ENCODE results near the gene WBP1L.
A peak's percentile ranks its signal among the peaks of the same experiment; 100 is the strongest.
"Not testable (repeated sequence)": the region's sequence is repeated elsewhere in the genome, so short reads cannot be mapped to it uniquely, and the experiment has no call there.

The WBP1L gene

DNA sequence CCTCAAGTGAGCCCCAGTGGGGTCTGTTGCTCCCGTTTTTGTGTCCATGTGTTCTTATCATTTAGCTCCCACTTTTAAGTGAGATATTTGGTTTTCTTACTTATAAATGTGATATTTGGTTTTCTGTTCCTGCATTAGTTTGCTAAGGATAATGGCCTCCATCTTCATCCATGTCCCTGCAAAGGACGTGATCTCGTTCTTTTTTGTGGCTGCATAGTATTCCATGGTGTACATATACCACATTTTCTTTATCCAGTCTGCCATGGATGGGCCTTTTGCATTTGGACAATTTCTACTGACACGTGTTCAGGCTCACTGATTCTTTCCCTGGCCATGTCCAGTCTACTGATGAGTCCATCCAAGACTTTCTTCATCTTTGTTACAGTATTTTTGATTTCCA lies 19.8 kb upstream of the WBP1L start:
- Histone ChIP-seq H3K4me1 (ENCODE audit: control insufficient read depth, insufficient read depth, low read length) (peaks cover 10% of the 10 kb centered on the region), H3K9me3 (ENCODE audit: control insufficient read depth, low read length) (no peaks in the 10 kb centered on the region), H3K36me3 (ENCODE audit: control insufficient read depth, insufficient read depth, low read length, severe bottlenecking) (no peaks in the 10 kb centered on the region)

DNA sequence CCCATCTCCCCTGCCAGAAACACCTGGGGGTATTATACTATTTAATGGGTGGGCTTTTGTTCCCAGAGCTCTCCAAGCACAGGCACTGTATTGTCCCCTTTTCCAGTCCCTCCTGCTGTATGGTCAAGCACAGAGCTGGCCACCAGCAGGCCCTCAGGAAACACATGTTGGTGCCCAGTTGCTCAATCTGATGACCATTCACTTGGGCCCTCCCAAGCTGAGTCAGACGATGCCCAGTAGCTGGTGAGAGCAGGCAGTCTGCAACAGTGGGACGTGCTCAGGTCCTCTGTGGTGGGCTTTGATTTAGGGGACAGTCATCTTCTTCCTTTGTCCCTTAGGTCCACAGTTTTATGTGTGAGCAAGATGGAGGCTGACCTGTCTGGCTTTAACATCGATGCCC lies 17.5 kb upstream of the WBP1L start:
- no peaks in the 10 kb centered on the region for H3K27me3 ChIP-seq (replicated peaks; ENCODE audit: control insufficient read depth, insufficient read depth, low read length)
- peaks cover 5% of the 10 kb centered on the region for H3K4me1 ChIP-seq (ENCODE audit: control insufficient read depth, insufficient read depth, low read length)
- peak; percentile 46 for DNase-seq (ENCODE audit: low read depth)
- H3K4me3 ChIP-seq (ENCODE audit: low read length), result no peak overlapping the region
- H3K9me3 ChIP-seq (ENCODE audit: control insufficient read depth, low read length), result no peaks in the 10 kb centered on the region
- no peaks in the 10 kb centered on the region for H3K36me3 ChIP-seq (ENCODE audit: control insufficient read depth, insufficient read depth, low read length, severe bottlenecking)
- H3K9ac ChIP-seq (ENCODE audit: low read length), result no peak overlapping the region

More for the DNA sequence above, 19.8 kb upstream of the WBP1L start:
- H3K4me3 ChIP-seq (ENCODE audit: low read length), result no peak overlapping the region
- no peak overlapping the region for H3K9ac ChIP-seq (ENCODE audit: low read length)
- H3K27me3 ChIP-seq (replicated peaks; ENCODE audit: control insufficient read depth, insufficient read depth, low read length), result no peaks in the 10 kb centered on the region
- DNase-seq (ENCODE audit: low read depth), result no peak

DNA sequence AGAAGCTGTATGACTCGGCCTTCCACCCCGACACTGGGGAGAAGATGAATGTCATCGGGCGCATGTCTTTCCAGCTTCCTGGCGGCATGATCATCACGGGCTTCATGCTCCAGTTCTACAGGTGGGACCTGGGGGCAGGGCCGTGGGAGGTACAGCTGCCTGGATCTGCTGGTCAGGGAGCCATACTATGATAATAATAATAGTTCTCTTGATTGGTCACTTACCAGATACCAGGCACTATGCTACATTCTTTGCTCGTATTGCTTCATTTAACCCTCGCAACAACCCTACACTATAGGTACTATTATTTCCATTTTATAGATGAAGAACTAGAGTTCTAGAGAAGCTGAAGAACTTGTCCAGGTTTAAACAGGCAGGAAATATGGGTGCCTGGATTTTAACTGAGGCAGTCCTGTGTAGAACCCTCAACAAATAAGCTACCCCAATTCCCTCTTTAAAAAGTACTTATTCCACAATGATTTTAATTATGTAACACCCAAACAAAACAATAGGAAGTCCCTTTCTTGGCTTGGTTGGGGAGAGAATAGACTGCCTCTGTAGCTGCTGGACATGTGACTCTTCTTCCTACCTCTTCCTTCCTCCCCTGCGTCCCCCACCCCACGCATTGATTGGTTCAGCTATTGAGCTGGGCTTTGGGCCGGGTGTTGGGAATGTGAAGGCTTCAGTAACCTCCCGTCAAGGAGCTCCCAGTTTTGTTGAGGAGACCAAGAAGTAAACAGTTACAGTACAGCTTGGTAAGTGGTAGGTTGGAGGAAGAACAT lies 16.5 kb upstream of the WBP1L start:
- Histone ChIP-seq H3K4me1 (ENCODE audit: control insufficient read depth, insufficient read depth, low read length) (peaks cover 5% of the 10 kb centered on the region), H3K9ac (ENCODE audit: low read length) (no peak overlapping the region), H3K4me3 (ENCODE audit: low read length) (no peak overlapping the region), H3K27me3 (replicated peaks; ENCODE audit: control insufficient read depth, insufficient read depth, low read length) (no peaks in the 10 kb centered on the region), H3K36me3 (ENCODE audit: control insufficient read depth, insufficient read depth, low read length, severe bottlenecking) (no peaks in the 10 kb centered on the region), H3K9me3 (ENCODE audit: control insufficient read depth, low read length) (no peaks in the 10 kb centered on the region)
- DNase-seq (ENCODE audit: low read depth), result no peak

DNA sequence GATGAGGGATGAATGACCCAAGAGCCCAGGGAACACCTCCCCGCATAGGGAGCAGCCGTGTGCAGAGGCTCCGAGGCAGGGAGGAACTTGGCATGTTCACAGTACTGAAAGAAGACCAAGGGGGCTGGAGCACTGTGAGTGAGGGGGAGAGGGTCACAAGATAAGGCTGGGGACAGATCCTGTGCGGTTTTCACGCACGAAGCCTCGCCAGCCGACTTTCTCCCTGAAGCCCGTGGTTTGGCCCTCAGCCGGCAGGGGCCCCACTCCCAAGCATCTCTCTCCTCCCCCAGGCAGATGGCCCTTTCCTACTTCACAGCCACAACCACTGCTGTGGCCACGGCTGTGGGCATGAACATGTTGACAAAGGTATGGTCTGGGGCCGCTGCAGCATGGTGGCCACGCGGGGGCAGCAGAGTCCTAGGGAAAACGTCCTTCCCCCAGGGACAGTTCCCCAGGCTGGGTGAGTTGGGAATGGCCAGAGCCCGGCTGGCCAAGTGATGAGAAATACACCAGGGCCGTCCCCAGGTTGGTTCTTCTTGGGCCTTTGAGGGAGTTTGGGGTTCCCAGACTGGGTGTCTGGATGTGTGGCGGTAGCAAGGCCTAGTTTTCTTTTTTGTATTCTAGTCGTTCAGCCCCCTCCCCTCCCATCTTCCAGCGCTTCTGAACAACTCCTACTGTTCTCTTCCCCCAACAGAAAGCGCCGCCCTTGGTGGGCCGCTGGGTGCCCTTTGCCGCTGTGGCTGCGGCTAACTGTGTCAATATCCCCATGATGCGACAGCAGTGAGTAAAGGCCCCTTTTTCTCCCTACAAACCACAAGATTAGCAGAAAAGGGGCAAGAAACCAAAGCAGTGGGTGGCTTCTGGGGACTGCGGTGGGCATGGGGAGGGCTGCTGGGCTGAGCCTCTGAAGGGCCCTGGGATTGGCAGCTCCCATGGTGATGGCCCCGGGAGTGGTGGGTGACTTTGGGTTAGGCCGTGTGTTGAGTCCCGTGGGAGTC lies 14.4 kb upstream of the WBP1L start:
- no peak overlapping the region for H3K4me3 ChIP-seq (ENCODE audit: low read length)
- H3K36me3 ChIP-seq (ENCODE audit: control insufficient read depth, insufficient read depth, low read length, severe bottlenecking), result peaks cover 3% of the 10 kb centered on the region
- no peaks in the 10 kb centered on the region for H3K27me3 ChIP-seq (replicated peaks; ENCODE audit: control insufficient read depth, insufficient read depth, low read length)
- no peak overlapping the region for H3K9ac ChIP-seq (ENCODE audit: low read length)
- H3K4me1 ChIP-seq (ENCODE audit: control insufficient read depth, insufficient read depth, low read length), result peaks cover 5% of the 10 kb centered on the region
- peak; percentile 93 for DNase-seq (ENCODE audit: low read depth)
- H3K9me3 ChIP-seq (ENCODE audit: control insufficient read depth, low read length), result no peaks in the 10 kb centered on the region

DNA sequence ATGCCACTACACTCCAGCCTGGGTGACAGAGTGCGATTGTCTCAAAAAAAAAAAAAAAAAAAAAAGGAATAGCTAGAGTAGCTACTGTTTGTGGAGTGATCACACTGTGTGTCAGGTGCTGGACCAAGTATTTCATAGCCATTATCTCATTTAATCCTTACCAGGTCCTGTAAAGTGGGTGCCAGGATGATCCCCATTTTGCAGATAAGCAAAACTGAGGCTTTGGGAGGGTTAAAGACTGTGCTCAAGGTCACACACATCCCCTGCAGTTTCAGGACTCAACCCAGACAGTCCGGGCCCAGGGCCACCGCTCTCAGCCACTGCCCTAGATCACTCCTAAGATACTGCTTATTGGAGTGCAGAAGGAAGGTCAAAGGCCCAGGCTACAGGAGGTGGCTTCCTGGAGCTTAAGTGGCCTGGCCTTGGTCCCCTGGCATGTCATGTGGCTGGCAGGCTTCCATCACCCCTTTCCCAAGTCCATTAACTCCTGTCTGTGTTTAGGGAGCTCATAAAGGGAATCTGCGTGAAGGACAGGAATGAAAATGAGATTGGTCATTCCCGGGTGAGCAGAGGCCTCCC lies 12.4 kb upstream of the WBP1L start:
- Histone ChIP-seq H3K27me3 (replicated peaks; ENCODE audit: control insufficient read depth, insufficient read depth, low read length) (no peaks in the 10 kb centered on the region), H3K36me3 (ENCODE audit: control insufficient read depth, insufficient read depth, low read length, severe bottlenecking) (peaks cover 3% of the 10 kb centered on the region), H3K4me1 (ENCODE audit: control insufficient read depth, insufficient read depth, low read length) (peaks cover 3% of the 10 kb centered on the region), H3K9ac (ENCODE audit: low read length) (no peak overlapping the region), H3K9me3 (ENCODE audit: control insufficient read depth, low read length) (no peaks in the 10 kb centered on the region), H3K4me3 (ENCODE audit: low read length) (no peak overlapping the region)
- DNase-seq (ENCODE audit: low read depth), result no peak

DNA sequence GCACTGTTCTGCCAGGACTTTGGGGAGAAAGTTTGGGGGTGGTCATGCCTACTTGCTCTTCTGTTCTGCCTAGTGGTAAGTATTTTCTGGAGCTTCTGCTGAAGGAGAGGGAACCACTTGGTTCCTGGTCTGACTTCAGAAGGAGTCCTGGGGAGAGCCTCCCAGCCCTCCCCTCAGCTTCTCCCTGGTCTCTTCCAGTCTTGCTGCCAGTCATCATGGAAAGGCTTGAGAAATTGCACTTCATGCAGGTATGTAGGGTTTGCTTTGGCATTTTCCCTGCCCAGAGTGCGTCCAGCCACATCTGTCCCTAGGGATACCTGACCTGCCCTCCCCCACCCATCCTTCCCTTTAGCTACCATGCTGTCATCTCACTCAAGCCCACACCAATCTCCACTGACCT lies 11.1 kb upstream of the WBP1L start:
- no peak for DNase-seq (ENCODE audit: low read depth)
- Histone ChIP-seq H3K36me3 (ENCODE audit: control insufficient read depth, insufficient read depth, low read length, severe bottlenecking) (peaks cover 3% of the 10 kb centered on the region), H3K4me3 (ENCODE audit: low read length) (no peak overlapping the region), H3K27me3 (replicated peaks; ENCODE audit: control insufficient read depth, insufficient read depth, low read length) (no peaks in the 10 kb centered on the region), H3K4me1 (ENCODE audit: control insufficient read depth, insufficient read depth, low read length) (peaks cover 4% of the 10 kb centered on the region), H3K9ac (ENCODE audit: low read length) (no peak overlapping the region), H3K9me3 (ENCODE audit: control insufficient read depth, low read length) (no peaks in the 10 kb centered on the region)

DNA sequence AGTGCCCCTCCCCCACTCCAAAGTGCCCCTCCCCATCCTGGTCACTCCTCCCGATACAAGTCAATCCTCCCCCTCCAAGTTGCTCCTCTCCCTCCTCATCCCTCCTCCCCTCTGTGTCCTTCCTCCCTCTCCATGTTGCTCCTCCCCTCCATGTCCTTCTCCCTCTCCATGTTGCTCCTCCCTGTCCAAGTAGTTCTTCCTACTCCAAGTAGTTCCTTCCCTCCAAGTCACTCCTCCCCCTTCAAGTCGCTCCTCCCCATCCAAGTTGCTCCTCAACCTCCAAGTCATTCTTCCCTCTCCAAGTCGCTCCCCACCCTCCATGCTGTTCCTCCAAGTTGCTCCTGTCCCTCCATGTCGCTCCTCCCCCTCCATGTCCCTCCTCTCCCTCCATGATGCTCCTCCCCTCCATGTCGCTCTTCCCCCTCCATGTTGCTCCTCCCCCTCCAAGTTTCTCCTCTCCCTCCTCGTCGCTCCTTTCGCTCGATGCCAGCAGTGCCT lies 8.6 kb upstream of the WBP1L start:
- H3K36me3 ChIP-seq (ENCODE audit: control insufficient read depth, insufficient read depth, low read length, severe bottlenecking), result peaks cover 3% of the 10 kb centered on the region
- no peaks in the 10 kb centered on the region for H3K9me3 ChIP-seq (ENCODE audit: control insufficient read depth, low read length)
- H3K4me1 ChIP-seq (ENCODE audit: control insufficient read depth, insufficient read depth, low read length), result peaks cover 17% of the 10 kb centered on the region
- DNase-seq (ENCODE audit: low read depth), result no peak
- no peaks in the 10 kb centered on the region for H3K27me3 ChIP-seq (replicated peaks; ENCODE audit: control insufficient read depth, insufficient read depth, low read length)
- H3K4me3 ChIP-seq (ENCODE audit: low read length), result no peak overlapping the region
- H3K9ac ChIP-seq (ENCODE audit: low read length), result no peak overlapping the region

DNA sequence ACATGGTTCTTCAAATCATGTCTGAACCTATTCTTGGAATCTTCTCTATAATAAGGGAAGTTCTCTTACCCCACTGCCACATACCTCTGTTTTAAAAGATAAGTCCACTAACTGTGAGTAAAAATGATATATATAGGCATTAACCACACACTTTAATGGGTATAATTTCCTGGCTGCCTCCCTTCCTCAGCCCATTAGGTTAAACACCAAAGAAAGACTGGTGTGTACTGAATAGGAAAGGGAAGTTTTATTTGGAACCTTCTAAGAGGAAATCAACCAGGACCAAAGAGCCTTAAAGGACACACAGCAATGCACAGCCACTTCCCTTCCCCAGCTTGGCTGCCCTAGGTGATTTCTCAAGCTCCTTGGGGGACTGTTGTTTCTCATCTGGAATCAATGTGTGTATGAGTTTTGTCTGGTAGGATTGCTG lies 5.0 kb upstream of the WBP1L start:
- H3K27me3 ChIP-seq (replicated peaks; ENCODE audit: control insufficient read depth, insufficient read depth, low read length), result no peaks in the 10 kb centered on the region
- H3K4me3 ChIP-seq (ENCODE audit: low read length), result no peak overlapping the region
- no peak overlapping the region for H3K9ac ChIP-seq (ENCODE audit: low read length)
- H3K36me3 ChIP-seq (ENCODE audit: control insufficient read depth, insufficient read depth, low read length, severe bottlenecking), result no peaks in the 10 kb centered on the region
- H3K9me3 ChIP-seq (ENCODE audit: control insufficient read depth, low read length), result no peaks in the 10 kb centered on the region
- DNase-seq (ENCODE audit: low read depth), result peak; percentile 41
- H3K4me1 ChIP-seq (ENCODE audit: control insufficient read depth, insufficient read depth, low read length), result peaks cover 20% of the 10 kb centered on the region

DNA sequence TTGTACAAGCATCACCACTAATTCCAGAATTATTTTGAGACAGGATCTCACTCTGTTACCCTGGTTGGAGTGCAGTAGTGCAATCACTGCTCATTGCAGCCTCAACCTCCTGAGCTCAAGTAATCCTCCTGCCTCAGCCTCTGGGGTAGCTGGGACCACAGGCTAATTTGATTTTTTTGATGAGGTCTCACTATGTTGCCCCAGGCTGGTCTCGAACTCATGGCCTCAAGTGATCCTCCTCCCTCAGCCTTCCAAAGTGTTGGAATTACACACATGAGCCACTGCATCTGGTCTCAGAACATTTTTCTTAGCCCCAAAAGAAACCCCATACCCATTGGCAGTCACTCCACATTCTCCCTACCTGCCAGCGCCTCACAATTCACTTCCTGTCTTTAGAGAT lies 3.5 kb upstream of the WBP1L start:
- H3K4me3 ChIP-seq (ENCODE audit: low read length), result no peak overlapping the region
- H3K27me3 ChIP-seq (replicated peaks; ENCODE audit: control insufficient read depth, insufficient read depth, low read length), result no peaks in the 10 kb centered on the region
- no peak for DNase-seq (ENCODE audit: low read depth)
- H3K9ac ChIP-seq (ENCODE audit: low read length), result no peak overlapping the region
- H3K9me3 ChIP-seq (ENCODE audit: control insufficient read depth, low read length), result no peaks in the 10 kb centered on the region
- peaks cover 20% of the 10 kb centered on the region for H3K4me1 ChIP-seq (ENCODE audit: control insufficient read depth, insufficient read depth, low read length)
- no peaks in the 10 kb centered on the region for H3K36me3 ChIP-seq (ENCODE audit: control insufficient read depth, insufficient read depth, low read length, severe bottlenecking)

DNA sequence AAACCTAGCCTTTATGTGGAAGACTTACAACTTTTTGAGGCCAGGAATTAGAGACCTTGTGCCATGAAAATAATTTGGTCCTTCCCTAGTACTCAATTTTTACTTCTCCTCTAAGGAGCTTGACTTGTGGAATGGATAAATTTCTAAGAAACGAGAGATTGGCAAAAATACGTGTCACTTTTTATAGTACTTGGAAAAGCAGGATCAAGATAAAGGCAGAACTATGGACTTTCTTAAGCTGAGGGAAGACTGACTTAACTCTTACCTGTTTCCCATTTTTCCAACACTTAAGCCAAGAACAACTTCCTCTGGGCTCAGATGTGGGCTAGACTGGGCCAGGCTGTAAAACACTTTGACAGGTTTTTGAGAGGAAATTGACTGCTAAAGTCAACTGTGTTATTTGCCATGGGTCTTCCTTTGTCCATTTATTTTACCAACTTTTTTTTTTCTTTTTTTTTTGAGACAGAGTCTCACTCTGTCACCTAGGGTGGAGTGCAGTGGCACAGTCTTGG lies 2.0 kb upstream of the WBP1L start:
- H3K9me3 ChIP-seq (ENCODE audit: control insufficient read depth, low read length), result no peaks in the 10 kb centered on the region
- no peaks in the 10 kb centered on the region for H3K36me3 ChIP-seq (ENCODE audit: control insufficient read depth, insufficient read depth, low read length, severe bottlenecking)
- H3K4me1 ChIP-seq (ENCODE audit: control insufficient read depth, insufficient read depth, low read length), result peaks cover 35% of the 10 kb centered on the region
- no peak for DNase-seq (ENCODE audit: low read depth)
- H3K4me3 ChIP-seq (ENCODE audit: low read length), result no peak overlapping the region
- no peaks in the 10 kb centered on the region for H3K27me3 ChIP-seq (replicated peaks; ENCODE audit: control insufficient read depth, insufficient read depth, low read length)
- H3K9ac ChIP-seq (ENCODE audit: low read length), result no peak overlapping the region

DNA sequence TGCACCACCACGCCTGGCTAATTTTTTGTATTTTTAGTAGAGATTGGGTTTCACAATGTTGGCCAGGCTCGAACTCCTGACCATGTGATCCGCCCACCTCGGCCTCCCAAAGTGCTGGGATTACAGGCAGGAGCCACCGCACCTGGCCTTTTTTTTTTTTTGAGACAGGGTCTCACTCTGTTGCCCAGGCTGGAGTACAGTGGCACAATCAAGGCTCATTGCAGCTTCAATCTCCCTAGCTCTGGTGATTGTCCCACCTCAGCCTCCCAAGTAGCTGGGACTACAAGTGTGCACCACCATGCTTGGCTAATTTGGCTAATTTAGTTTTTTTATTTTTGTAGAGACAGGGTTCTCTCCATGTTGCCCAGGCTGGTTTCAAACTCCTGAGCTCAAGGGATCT lies 1.4 kb upstream of the WBP1L start:
- H3K27me3 ChIP-seq (replicated peaks; ENCODE audit: control insufficient read depth, insufficient read depth, low read length); H3K4me3 ChIP-seq (ENCODE audit: low read length); DNase-seq (ENCODE audit: low read depth); H3K36me3 ChIP-seq (ENCODE audit: control insufficient read depth, insufficient read depth, low read length, severe bottlenecking); H3K9ac ChIP-seq (ENCODE audit: low read length); H3K9me3 ChIP-seq (ENCODE audit: control insufficient read depth, low read length): not testable (repeated sequence)
- peaks cover 36% of the 10 kb centered on the region for H3K4me1 ChIP-seq (ENCODE audit: control insufficient read depth, insufficient read depth, low read length)

All from adipocyte (in vitro differentiated cells).